GM23248 (cell line): ENCODE measurements around the gene SPPL2C. TPM values are rescaled to one million over a fixed set of nuclear protein-coding genes. Genes with fewer than 3 reads are reported as not detected.

ENCODE experiments used
- DNase-seq: peaks from one replicate; pipeline ENCODE4 v3.0.0-alpha.2; 2015
- H2AFZ ChIP-seq: fragments of 200-600 bp; sonication (generic); 2 replicates; pipeline ENCODE4 v1.6.1; 2016; ENCODE audit warnings: antibody characterized with exemption
- H3F3A ChIP-seq: fragments of 200-600 bp; sonication (generic); 2 replicates; pipeline ENCODE4 v1.6.1; 2016; ENCODE audit warnings: mild to moderate bottlenecking, antibody characterized with exemption, mixed run types; ENCODE audit not compliant: insufficient read depth
- H3K27ac ChIP-seq: fragments of 200-600 bp; sonication (generic); 2 replicates; pipeline ENCODE4 v1.5.1; 2016; ENCODE audit warnings: mild to moderate bottlenecking
- H3K27me3 ChIP-seq: fragments of 200-600 bp; sonication (generic); replicated peaks from 2 replicates; pipeline ENCODE4 v1.6.1; 2016; ENCODE audit warnings: mild to moderate bottlenecking; ENCODE audit not compliant: insufficient read depth
- H3K36me3 ChIP-seq: fragments of 200-600 bp; sonication (generic); 2 replicates; pipeline ENCODE4 v1.6.1; 2016; ENCODE audit warnings: low read depth, mild to moderate bottlenecking
- H3K4me1 ChIP-seq: fragments of 200-600 bp; sonication (generic); 2 replicates; pipeline ENCODE4 v1.6.1; 2016; ENCODE audit warnings: mild to moderate bottlenecking; ENCODE audit not compliant: insufficient read depth
- H3K4me2 ChIP-seq: fragments of 200-600 bp; sonication (generic); one replicate; pipeline ENCODE4 v1.6.1; 2016; ENCODE audit warnings: mild to moderate bottlenecking; ENCODE audit not compliant: unreplicated experiment
- H3K4me3 ChIP-seq: fragments of 200-600 bp; sonication (generic); 2 replicates; pipeline ENCODE4 v1.5.1; 2016; ENCODE audit warnings: mild to moderate bottlenecking
- H3K79me2 ChIP-seq: fragments of 200-600 bp; sonication (generic); 2 replicates; pipeline ENCODE4 v1.6.1; 2016; ENCODE audit warnings: mild to moderate bottlenecking; ENCODE audit not compliant: insufficient read depth
- H3K9ac ChIP-seq: fragments of 200-600 bp; sonication (generic); 2 replicates; pipeline ENCODE4 v1.6.1; 2016; ENCODE audit warnings: mild to moderate bottlenecking
- H3K9me2 ChIP-seq: fragments of 200-600 bp; sonication (generic); 2 replicates; pipeline ENCODE4 v1.6.1; 2016; ENCODE audit warnings: mixed run types, mild to moderate bottlenecking, moderate library complexity; ENCODE audit not compliant: insufficient read depth
- H3K9me3 ChIP-seq: fragments of 200-600 bp; sonication (generic); one replicate; pipeline ENCODE4 v1.6.1; 2017; ENCODE audit warnings: low read depth
- H4K20me1 ChIP-seq: fragments of 200-600 bp; sonication (generic); 2 replicates; pipeline ENCODE4 v1.6.0; 2016; ENCODE audit not compliant: insufficient read depth
- EZH2 ChIP-seq: fragments of 200-600 bp; sonication (generic); IDR thresholded peaks from 2 replicates; pipeline ENCODE4 v1.6.1; 2018; ENCODE audit warnings: antibody characterized with exemption, mild to moderate bottlenecking; ENCODE audit not compliant: insufficient read depth, poor library complexity, severe bottlenecking
- EZH2phosphoT487 ChIP-seq: fragments of 200-600 bp; sonication (generic); IDR thresholded peaks from 2 replicates; pipeline ENCODE4 v1.6.1; 2018; ENCODE audit warnings: antibody characterized with exemption, moderate library complexity, mild to moderate bottlenecking, low read depth; ENCODE audit not compliant: insufficient read depth
- WGBS, 2 experiments: methylation state at CpG; one replicate each; pipeline ENCODE4 v1.1.6; 2015 to 2017; ENCODE audit warnings: low lambda C conversion rate in 2 of 2, low coverage in 1 of 2; ENCODE audit errors: missing lambda C conversion rate in 2 of 2; 5-methylcytosine and 5-hydroxymethylcytosine counted together
- in situ Hi-C: fragments of 300-500 bp; cut with MboI; formaldehyde crosslinking; loops from 2 replicates; pipeline ENCODE4 v1.15.0; 2020
- polyA plus RNA-seq: library from polyadenylated mRNA; unstranded; fragments of >200 nt; fragmentation: Nextera tagmentation; extraction: Ambion mirVana; gene quantifications from 2 replicates; pipeline ENCODE4 v1.2.1, GENCODE V29; 2016
- total RNA-seq: library from RNA; depleted of rRNA; stranded (reverse); fragments of >200 nt; shearing (Covaris generic); gene quantifications from 2 replicates; pipeline ENCODE4 v1.2.3, GENCODE V29; 2014

Gene SPPL2C
- total and polyA plus RNA-seq, 2 experiments from 2014 or later: not detected

DNA sequence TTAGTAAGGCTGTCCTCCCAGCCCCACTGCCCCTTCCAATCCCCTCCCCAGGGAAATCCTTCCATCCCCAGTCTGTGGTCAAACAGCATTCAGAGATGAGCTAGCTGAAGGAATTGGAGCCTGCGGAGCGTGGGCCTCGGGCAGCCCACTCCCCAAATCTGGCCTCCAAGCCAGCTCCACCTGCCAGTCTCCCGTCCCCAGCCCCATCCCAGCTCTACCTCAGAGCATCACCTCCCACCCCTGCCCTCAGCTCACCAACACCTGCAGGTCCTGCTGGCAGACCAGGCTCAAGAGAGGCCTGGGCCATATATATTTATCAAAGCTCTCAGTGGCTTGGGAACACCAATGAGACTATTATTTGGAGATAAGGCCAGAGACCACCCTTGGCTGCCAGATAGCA, 5.2 kb upstream of the SPPL2C start:
- 42 to 57% methylated on average over 3 to 4 of the region's 4 CpGs for WGBS, 2 experiments
- H3K36me3 ChIP-seq: no peaks in the 10 kb centered on the region
- in situ Hi-C loops: loop anchor here (25.0 kb wide), 1 partner anchor 423 kb away; no protein-coding TSS in a partner anchor
- no peak overlapping the region for H3K27ac ChIP-seq
- H3K9me2 ChIP-seq: no peaks in the 10 kb centered on the region
- no peak overlapping the region for H3K9ac ChIP-seq
- H3K4me1 ChIP-seq: no peaks in the 10 kb centered on the region
- H3K79me2 ChIP-seq: no peaks in the 10 kb centered on the region
- H2AFZ ChIP-seq: no peak overlapping the region
- no peaks in the 10 kb centered on the region for H3F3A ChIP-seq
- H4K20me1 ChIP-seq: no peaks in the 10 kb centered on the region
- TF ChIP-seq EZH2phosphoT487: no peak
- no peak for TF ChIP-seq EZH2
- peaks cover 26% of the 10 kb centered on the region; the same call in 1 of the 2 replicates for H3K27me3 ChIP-seq
- no peak overlapping the region for H3K4me2 ChIP-seq
- no peak for DNase-seq
- no peaks in the 10 kb centered on the region for H3K9me3 ChIP-seq
- no peak overlapping the region for H3K4me3 ChIP-seq

DNA sequence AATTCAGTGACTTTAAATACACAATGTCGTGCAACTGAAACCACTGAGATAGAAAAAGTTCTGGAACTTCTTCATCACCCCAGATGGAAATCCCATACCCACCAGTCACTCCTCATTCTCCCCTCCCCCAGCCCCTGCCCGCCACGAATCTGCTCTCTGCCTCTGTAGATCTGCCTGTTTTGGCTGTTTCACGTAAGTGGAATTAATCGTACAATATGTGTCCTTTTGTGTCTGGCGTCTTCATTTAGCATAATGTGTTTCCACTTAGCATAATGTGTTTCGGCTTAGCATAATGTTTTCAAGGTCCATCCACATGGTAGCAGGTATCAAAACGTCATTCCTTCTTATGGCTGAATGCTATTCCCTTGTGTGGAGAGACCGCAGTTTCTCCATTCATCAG, 3.5 kb upstream of the SPPL2C start:
- H3K4me1 ChIP-seq: no peaks in the 10 kb centered on the region
- H3K79me2 ChIP-seq: no peaks in the 10 kb centered on the region
- no peak overlapping the region for H3K4me3 ChIP-seq
- H3K27me3 ChIP-seq: peaks cover 26% of the 10 kb centered on the region; the same call in 1 of the 2 replicates
- no peak overlapping the region for H3K9ac ChIP-seq
- in situ Hi-C loops: loop anchor here (25.0 kb wide), 1 partner anchor 421 kb away; no protein-coding TSS in a partner anchor
- H3K9me3 ChIP-seq: no peaks in the 10 kb centered on the region
- DNase-seq: no peak
- no peaks in the 10 kb centered on the region for H3K9me2 ChIP-seq
- 18 to 22% methylated on average over 9 of the region's 9 CpGs for WGBS, 2 experiments
- no peak overlapping the region for H3K27ac ChIP-seq
- no peaks in the 10 kb centered on the region for H3F3A ChIP-seq
- H3K4me2 ChIP-seq: no peak overlapping the region
- H2AFZ ChIP-seq: no peak overlapping the region
- H4K20me1 ChIP-seq: no peaks in the 10 kb centered on the region
- TF ChIP-seq EZH2phosphoT487: no peak
- TF ChIP-seq EZH2: no peak
- no peaks in the 10 kb centered on the region for H3K36me3 ChIP-seq

GRCh38 chr17:45841883-45842525, 2.7 kb upstream of the SPPL2C start:
- 12 to 17% methylated on average over 7 of the region's 7 CpGs for WGBS, 2 experiments
- Histone ChIP-seq H3K27me3 (peaks cover 26% of the 10 kb centered on the region; the same call in 1 of the 2 replicates), H3K9ac (no peak overlapping the region), H3K79me2 (no peaks in the 10 kb centered on the region), H4K20me1 (no peaks in the 10 kb centered on the region), H3K9me3 (no peaks in the 10 kb centered on the region), H3K4me3 (no peak overlapping the region), H3K9me2 (no peaks in the 10 kb centered on the region), H3K4me1 (no peaks in the 10 kb centered on the region), H3K4me2 (no peak overlapping the region), H3F3A (no peaks in the 10 kb centered on the region), H3K27ac (no peak overlapping the region), H2AFZ (no peak overlapping the region), H3K36me3 (no peaks in the 10 kb centered on the region)
- no peak for TF ChIP-seq EZH2phosphoT487
- TF ChIP-seq EZH2: no peak
- in situ Hi-C loops: loop anchor here (25.0 kb wide), 1 partner anchor 420 kb away; no protein-coding TSS in a partner anchor
- DNase-seq: no peak

DNA sequence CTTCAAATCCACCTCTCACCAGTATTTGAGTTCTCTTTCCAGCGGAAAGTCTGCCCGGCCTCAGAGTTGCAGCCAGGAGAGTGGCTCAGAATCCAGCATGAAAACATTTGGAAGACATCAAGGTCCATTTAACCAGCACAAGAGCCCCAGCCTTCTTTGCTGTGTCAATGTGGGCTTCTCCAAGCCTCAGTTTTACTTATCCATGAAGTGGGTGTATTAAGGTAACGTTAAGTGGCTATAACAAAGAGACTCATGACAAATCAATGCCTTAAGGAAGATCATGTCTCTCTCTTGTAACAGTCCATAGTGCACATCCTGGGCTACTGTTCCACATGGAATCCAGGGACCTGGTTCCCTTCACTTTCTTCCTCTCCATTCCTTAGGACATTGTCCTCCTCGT, 959 bp upstream of the SPPL2C start:
- no peak for TF ChIP-seq EZH2phosphoT487
- TF ChIP-seq EZH2: no peak
- Histone ChIP-seq H3K4me1 (no peaks in the 10 kb centered on the region), H3K36me3 (no peaks in the 10 kb centered on the region), H3K9me2 (no peaks in the 10 kb centered on the region), H2AFZ (no peak overlapping the region), H3F3A (no peaks in the 10 kb centered on the region), H4K20me1 (no peaks in the 10 kb centered on the region), H3K4me3 (no peak overlapping the region), H3K9me3 (no peaks in the 10 kb centered on the region), H3K9ac (no peak overlapping the region), H3K79me2 (no peaks in the 10 kb centered on the region), H3K4me2 (no peak overlapping the region), H3K27me3 (0 out of 2 replicates have a peak, but pooled peaks cover 24% of the 10 kb centered on the region), H3K27ac (no peak overlapping the region)
- 85 to 87% methylated on average over 4 of the region's 4 CpGs for WGBS, 2 experiments
- DNase-seq: no peak
- in situ Hi-C loops: loop anchor here (25.0 kb wide), 1 partner anchor 419 kb away; no protein-coding TSS in a partner anchor
